Liver (tissue), 9 donors: ENCODE data around the gene IP6K1. TPM values are rescaled to one million over a fixed set of nuclear protein-coding genes. Genes with fewer than 3 reads are reported as not detected.
A peak's percentile ranks its signal among the peaks of the same experiment; 100 is the strongest.

ENCODE experiments used
- DNase-seq: peaks from one replicate; pipeline ENCODE4 v3.0.0-alpha.2; 2017; ENCODE audit warnings: low spot score
- H3K27ac ChIP-seq, 2 donors: one replicate each; pipeline ENCODE4 v1.7.0; 2013; ENCODE audit warnings: inconsistent platforms in 2 of 2, low read length in 2 of 2, control low read depth in 1 of 2, low read depth in 1 of 2, mild to moderate bottlenecking in 1 of 2
- H3K27me3 ChIP-seq, 4 donors: one replicate each; pipeline versions ENCODE4 v1.6.1 to v1.7.0; 2013; ENCODE audit warnings: low read length in 3 of 4, inconsistent platforms in 1 of 4, mild to moderate bottlenecking in 1 of 4, moderate library complexity in 1 of 4; ENCODE audit not compliant: control insufficient read depth in 4 of 4, insufficient read depth in 4 of 4
- H3K36me3 ChIP-seq, 4 donors: one replicate each; pipeline versions ENCODE4 v1.6.1 to v1.7.0; 2013; ENCODE audit warnings: low read length in 3 of 4, mild to moderate bottlenecking in 3 of 4, low read depth in 1 of 4, moderate library complexity in 1 of 4; ENCODE audit not compliant: control insufficient read depth in 4 of 4, insufficient read depth in 3 of 4
- H3K4me1 ChIP-seq, 4 donors: one replicate each; pipeline versions ENCODE4 v1.6.1 to v1.7.0; 2013; ENCODE audit warnings: low read length in 3 of 4, mild to moderate bottlenecking in 3 of 4, moderate library complexity in 1 of 4; ENCODE audit not compliant: control insufficient read depth in 4 of 4, insufficient read depth in 4 of 4
- H3K4me3 ChIP-seq, 3 donors: one replicate each; pipeline versions ENCODE4 v1.6.1 to v1.7.0; 2013; ENCODE audit warnings: low read length in 3 of 3, control low read depth in 1 of 3, low read depth in 1 of 3, mild to moderate bottlenecking in 1 of 3
- H3K9ac ChIP-seq, 2 donors: one replicate each; pipeline ENCODE4 v1.7.0; 2013; ENCODE audit warnings: low read length in 2 of 2, mild to moderate bottlenecking in 2 of 2, moderate library complexity in 2 of 2, control low read depth in 1 of 2, low read depth in 1 of 2
- H3K9me3 ChIP-seq, 4 donors: one replicate each; pipeline versions ENCODE4 v1.6.1 to v1.7.0; 2013; ENCODE audit warnings: low read length in 3 of 4; ENCODE audit not compliant: control insufficient read depth in 4 of 4
- EGR1 ChIP-seq, 2 donors: IDR thresholded peaks; 2 replicates each; pipeline ENCODE4 v1.6.1; 2016 to 2018; ENCODE audit warnings: antibody characterized with exemption in 2 of 2, low read depth in 2 of 2
- FOXA1 ChIP-seq: IDR thresholded peaks from 2 replicates; pipeline ENCODE4 v1.6.1; 2016; ENCODE audit warnings: antibody characterized with exemption
- FOXA2 ChIP-seq: IDR thresholded peaks from 2 replicates; pipeline ENCODE4 v1.6.1; 2016; ENCODE audit warnings: antibody characterized with exemption
- GABPA ChIP-seq, 2 donors: IDR thresholded peaks in 1 of 2; conservative IDR thresholded peaks in 1 of 2; 2 replicates each; pipeline ENCODE4 v1.6.1; 2016; ENCODE audit warnings: antibody characterized with exemption in 2 of 2, mild to moderate bottlenecking in 1 of 2, moderate library complexity in 1 of 2
- HNF4A ChIP-seq, 2 donors: conservative IDR thresholded peaks; 2 replicates each; pipeline ENCODE4 v1.6.1; 2016; ENCODE audit warnings: antibody characterized with exemption in 2 of 2, mild to moderate bottlenecking in 2 of 2
- HNF4G ChIP-seq: IDR thresholded peaks from 2 replicates; pipeline ENCODE4 v1.6.1; 2016; ENCODE audit warnings: antibody characterized with exemption
- JUND ChIP-seq, 2 donors: IDR thresholded peaks; 2 replicates each; pipeline ENCODE4 v1.6.1; 2016; ENCODE audit warnings: antibody characterized with exemption in 2 of 2
- NR2F2 ChIP-seq: IDR thresholded peaks from 2 replicates; pipeline ENCODE4 v1.6.1; 2016; ENCODE audit warnings: antibody characterized with exemption
- RAD21 ChIP-seq, 2 donors: IDR thresholded peaks; 2 replicates each; pipeline ENCODE4 v1.6.1; 2016; ENCODE audit warnings: antibody characterized with exemption in 2 of 2, mild to moderate bottlenecking in 2 of 2
- RXRA ChIP-seq, 2 donors: IDR thresholded peaks; 2 replicates each; pipeline ENCODE4 v1.6.1; 2017 to 2018; ENCODE audit warnings: antibody characterized with exemption in 2 of 2, mild to moderate bottlenecking in 1 of 2
- SP1 ChIP-seq: IDR thresholded peaks from 2 replicates; pipeline ENCODE4 v1.6.1; 2018; ENCODE audit warnings: antibody characterized with exemption, mild to moderate bottlenecking
- TAF1 ChIP-seq: conservative IDR thresholded peaks from 2 replicates; pipeline ENCODE4 v1.6.1; 2016; ENCODE audit warnings: antibody characterized with exemption, mild to moderate bottlenecking
- YY1 ChIP-seq: IDR thresholded peaks from 2 replicates; pipeline ENCODE4 v1.6.1; 2016; ENCODE audit warnings: antibody characterized with exemption, mild to moderate bottlenecking
- whole genome bisulfite sequencing: extraction: QIAGEN DNeasy Blood & Tissue Kit; methylation state at CpG from one replicate; pipeline ENCODE4 v1.1.7; 2013; 5-methylcytosine and 5-hydroxymethylcytosine counted together
- polyA plus RNA-seq, 2 donors: library from polyadenylated mRNA; stranded (reverse) in 1 of 2; unstranded in 1 of 2; fragments of 200-250 nt in 1 of 2; fragments of >200 nt in 1 of 2; fragmentation: Nextera tagmentation in 1 of 2; extraction: Ambion mirVana in 1 of 2; gene quantifications; one replicate each; pipeline versions ENCODE4 v1.2.1 to v1.2.3, GENCODE V29; 2013 to 2015
- total RNA-seq, 2 donors: library from RNA; depleted of rRNA; stranded (reverse); fragments of >200 nt; gene quantifications; one replicate each; pipeline ENCODE4 v1.2.3, GENCODE V29; 2014
- TF ChIP-seq, protein P1 (sequence below): IDR thresholded peaks from 2 replicates; pipeline ENCODE4 v1.6.1; 2016; ENCODE audit warnings: antibody characterized with exemption
- TF ChIP-seq, protein P2 (sequence below): IDR thresholded peaks from 2 replicates; pipeline ENCODE4 v1.6.1; 2016; ENCODE audit warnings: antibody characterized with exemption
- TF ChIP-seq, protein P3 (sequence below): fragments of 150-350 bp; IDR thresholded peaks from 2 replicates; pipeline ENCODE4 v1.5.1; 2017; ENCODE audit warnings: improper control_type of control experiment, low read depth, low read length; ENCODE audit not compliant: missing input control
- TF ChIP-seq, protein P4 (sequence below): IDR thresholded peaks from 2 replicates; pipeline ENCODE4 v1.6.1; 2016; ENCODE audit warnings: antibody characterized with exemption, mild to moderate bottlenecking
- TF ChIP-seq, protein P5 (sequence below): IDR thresholded peaks from 2 replicates; pipeline ENCODE4 v1.6.1; 2016; ENCODE audit warnings: antibody characterized with exemption
- donor health status: healthy.
- donor health status: healthy.
- donor health status: healthy.
- donor health status: healthy.
- donor health status: healthy.

IP6K1 gene
- total RNA-seq (10 to 100 TPM; 22.9 to 32.3 TPM), polyA plus RNA-seq (10 to 100 TPM in 1 of 2 donors, 1 to 10 TPM in 1; 6.6 to 13.2 TPM)

DNA sequence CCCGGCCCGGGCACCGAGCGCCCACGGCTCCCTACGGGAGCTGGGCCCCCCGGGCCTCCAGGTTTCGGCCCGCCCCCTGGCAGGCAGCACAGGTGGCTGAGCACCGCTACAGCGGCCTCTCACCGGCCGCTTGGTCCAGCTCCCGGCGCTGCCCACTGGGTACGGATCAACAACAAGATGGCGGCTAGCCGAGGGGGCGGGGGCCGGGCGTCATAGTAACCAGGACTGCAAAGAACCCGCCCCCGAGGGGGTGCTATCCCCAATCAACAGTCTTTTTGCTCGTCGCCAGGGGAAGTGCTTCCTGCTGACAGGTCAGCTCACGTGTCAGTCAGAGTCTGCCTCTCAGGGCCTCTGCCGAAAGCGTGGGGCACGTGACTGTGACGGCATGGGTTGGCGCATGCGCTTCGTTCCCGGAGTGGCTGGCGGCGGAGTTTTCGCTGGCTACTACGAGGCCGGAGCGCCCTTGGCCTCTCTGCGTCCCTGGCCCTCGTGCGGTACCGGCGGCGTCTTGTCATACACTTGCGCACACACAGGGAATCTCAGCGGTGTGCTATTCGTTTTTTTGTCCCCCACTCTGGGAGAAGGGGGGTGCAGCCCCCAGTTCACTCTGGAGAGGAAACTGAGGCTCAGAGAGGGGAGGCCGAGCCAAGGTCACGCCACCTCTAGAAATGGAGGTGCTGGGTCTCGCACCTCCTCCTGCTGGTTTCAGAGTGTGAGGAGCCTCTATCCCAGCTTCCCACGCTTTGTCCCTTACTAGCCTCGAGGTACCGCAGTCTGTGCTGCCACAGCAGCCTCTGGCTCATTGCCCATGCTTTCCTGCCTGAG is at the start of gene IP6K1:
TSS of gene IP6K1 (minus strand) at position 186 of the 825 bp plus-strand sequence. CDS start 38,502 bp downstream, outside the sequence.
- 5% methylated on average over 55 of the region's 55 CpGs for WGBS

More for the DNA sequence above, at the start of gene IP6K1:
- TF ChIP-seq TAF1 (no peak), NR2F2 (no peak), EGR1 (IDR thresholded peaks at IDR 0.05; ENCODE audit: low read depth in 2 of 2) (peak in 1 of 2 donors; percentile 78), SP1 (peak; percentile 94), FOXA2 (no peak), HNF4A (conservative IDR thresholded peaks at IDR 0.05) (no peak), YY1 (peak; percentile 99), RXRA (IDR thresholded peaks at IDR 0.05) (no peak), FOXA1 (no peak), HNF4G (no peak), JUND (IDR thresholded peaks at IDR 0.05) (no peak), RAD21 (IDR thresholded peaks at IDR 0.05) (no peak), GABPA (IDR thresholded peaks at IDR 0.05 in 1 of 2, conservative IDR thresholded peaks at IDR 0.05 in 1 of 2) (peak in 1 of 2 donors; percentile 74)
- TF ChIP-seq, protein P1, sequence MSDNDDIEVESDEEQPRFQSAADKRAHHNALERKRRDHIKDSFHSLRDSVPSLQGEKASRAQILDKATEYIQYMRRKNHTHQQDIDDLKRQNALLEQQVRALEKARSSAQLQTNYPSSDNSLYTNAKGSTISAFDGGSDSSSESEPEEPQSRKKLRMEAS: peak; percentile 74
- TF ChIP-seq, protein P2, sequence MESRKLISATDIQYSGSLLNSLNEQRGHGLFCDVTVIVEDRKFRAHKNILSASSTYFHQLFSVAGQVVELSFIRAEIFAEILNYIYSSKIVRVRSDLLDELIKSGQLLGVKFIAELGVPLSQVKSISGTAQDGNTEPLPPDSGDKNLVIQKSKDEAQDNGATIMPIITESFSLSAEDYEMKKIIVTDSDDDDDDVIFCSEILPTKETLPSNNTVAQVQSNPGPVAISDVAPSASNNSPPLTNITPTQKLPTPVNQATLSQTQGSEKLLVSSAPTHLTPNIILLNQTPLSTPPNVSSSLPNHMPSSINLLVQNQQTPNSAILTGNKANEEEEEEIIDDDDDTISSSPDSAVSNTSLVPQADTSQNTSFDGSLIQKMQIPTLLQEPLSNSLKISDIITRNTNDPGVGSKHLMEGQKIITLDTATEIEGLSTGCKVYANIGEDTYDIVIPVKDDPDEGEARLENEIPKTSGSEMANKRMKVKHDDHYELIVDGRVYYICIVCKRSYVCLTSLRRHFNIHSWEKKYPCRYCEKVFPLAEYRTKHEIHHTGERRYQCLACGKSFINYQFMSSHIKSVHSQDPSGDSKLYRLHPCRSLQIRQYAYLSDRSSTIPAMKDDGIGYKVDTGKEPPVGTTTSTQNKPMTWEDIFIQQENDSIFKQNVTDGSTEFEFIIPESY: no peak
- TF ChIP-seq, protein P3, sequence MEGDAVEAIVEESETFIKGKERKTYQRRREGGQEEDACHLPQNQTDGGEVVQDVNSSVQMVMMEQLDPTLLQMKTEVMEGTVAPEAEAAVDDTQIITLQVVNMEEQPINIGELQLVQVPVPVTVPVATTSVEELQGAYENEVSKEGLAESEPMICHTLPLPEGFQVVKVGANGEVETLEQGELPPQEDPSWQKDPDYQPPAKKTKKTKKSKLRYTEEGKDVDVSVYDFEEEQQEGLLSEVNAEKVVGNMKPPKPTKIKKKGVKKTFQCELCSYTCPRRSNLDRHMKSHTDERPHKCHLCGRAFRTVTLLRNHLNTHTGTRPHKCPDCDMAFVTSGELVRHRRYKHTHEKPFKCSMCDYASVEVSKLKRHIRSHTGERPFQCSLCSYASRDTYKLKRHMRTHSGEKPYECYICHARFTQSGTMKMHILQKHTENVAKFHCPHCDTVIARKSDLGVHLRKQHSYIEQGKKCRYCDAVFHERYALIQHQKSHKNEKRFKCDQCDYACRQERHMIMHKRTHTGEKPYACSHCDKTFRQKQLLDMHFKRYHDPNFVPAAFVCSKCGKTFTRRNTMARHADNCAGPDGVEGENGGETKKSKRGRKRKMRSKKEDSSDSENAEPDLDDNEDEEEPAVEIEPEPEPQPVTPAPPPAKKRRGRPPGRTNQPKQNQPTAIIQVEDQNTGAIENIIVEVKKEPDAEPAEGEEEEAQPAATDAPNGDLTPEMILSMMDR: no peak
- TF ChIP-seq, protein P4, sequence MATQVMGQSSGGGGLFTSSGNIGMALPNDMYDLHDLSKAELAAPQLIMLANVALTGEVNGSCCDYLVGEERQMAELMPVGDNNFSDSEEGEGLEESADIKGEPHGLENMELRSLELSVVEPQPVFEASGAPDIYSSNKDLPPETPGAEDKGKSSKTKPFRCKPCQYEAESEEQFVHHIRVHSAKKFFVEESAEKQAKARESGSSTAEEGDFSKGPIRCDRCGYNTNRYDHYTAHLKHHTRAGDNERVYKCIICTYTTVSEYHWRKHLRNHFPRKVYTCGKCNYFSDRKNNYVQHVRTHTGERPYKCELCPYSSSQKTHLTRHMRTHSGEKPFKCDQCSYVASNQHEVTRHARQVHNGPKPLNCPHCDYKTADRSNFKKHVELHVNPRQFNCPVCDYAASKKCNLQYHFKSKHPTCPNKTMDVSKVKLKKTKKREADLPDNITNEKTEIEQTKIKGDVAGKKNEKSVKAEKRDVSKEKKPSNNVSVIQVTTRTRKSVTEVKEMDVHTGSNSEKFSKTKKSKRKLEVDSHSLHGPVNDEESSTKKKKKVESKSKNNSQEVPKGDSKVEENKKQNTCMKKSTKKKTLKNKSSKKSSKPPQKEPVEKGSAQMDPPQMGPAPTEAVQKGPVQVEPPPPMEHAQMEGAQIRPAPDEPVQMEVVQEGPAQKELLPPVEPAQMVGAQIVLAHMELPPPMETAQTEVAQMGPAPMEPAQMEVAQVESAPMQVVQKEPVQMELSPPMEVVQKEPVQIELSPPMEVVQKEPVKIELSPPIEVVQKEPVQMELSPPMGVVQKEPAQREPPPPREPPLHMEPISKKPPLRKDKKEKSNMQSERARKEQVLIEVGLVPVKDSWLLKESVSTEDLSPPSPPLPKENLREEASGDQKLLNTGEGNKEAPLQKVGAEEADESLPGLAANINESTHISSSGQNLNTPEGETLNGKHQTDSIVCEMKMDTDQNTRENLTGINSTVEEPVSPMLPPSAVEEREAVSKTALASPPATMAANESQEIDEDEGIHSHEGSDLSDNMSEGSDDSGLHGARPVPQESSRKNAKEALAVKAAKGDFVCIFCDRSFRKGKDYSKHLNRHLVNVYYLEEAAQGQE: no peak
- TF ChIP-seq, protein P5, sequence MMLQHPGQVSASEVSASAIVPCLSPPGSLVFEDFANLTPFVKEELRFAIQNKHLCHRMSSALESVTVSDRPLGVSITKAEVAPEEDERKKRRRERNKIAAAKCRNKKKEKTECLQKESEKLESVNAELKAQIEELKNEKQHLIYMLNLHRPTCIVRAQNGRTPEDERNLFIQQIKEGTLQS: no peak
- Histone ChIP-seq H3K4me1 (peaks cover under 1 to 16% (median 9%) of the 10 kb centered on the region in 4 donors), H3K9me3 (no peaks in the 10 kb centered on the region), H3K27me3 (no peaks in the 10 kb centered on the region), H3K36me3 (peaks cover 0 to 3% (median under 1%) of the 10 kb centered on the region in 4 donors), H3K27ac (peak within 1 kb of the TSS; percentile 72 to 92), H3K4me3 (peak within 1 kb of the TSS; percentile 82 to 96 (median 86)), H3K9ac (peak within 1 kb of the TSS; percentile 68 to 95)
- DNase-seq: peak; percentile 99
